AG08395 (cell line): ENCODE results near the gene AEBP2.
"Not testable (repeated sequence)": the region's sequence is repeated elsewhere in the genome, so short reads cannot be mapped to it uniquely, and the experiment has no call there.

ENCODE experiments used
- DNase-seq: peaks from one replicate; pipeline ENCODE4 v3.0.0; 2012; ENCODE audit warnings: mixed read lengths, low spot score

AEBP2 gene

GRCh38 chr12:19421503-19422282 lies 17.6 kb upstream of the AEBP2 start:
- no peak for DNase-seq

- DNase-seq: no peak
These were observed 15.9 kb upstream of the AEBP2 start for GRCh38 chr12:19423166-19423930.

- DNase-seq: no peak
These were observed 11.0 kb upstream of the AEBP2 start for GRCh38 chr12:19428246-19428645.

- not testable (repeated sequence) for DNase-seq
These were observed 9.8 kb upstream of the AEBP2 start for GRCh38 chr12:19429491-19429890.

GRCh38 chr12:19430988-19431387 lies 8.3 kb upstream of the AEBP2 start:
- DNase-seq: no peak

- peak; percentile 63 for DNase-seq
These were observed 7.6 kb upstream of the AEBP2 start for GRCh38 chr12:19431407-19432308.

GRCh38 chr12:19432309-19433170 lies 6.8 kb upstream of the AEBP2 start:
- DNase-seq: no peak

- no peak for DNase-seq
These were observed 4.8 kb upstream of the AEBP2 start for GRCh38 chr12:19434538-19434937.

- DNase-seq: no peak
These were observed 3.3 kb upstream of the AEBP2 start for GRCh38 chr12:19435831-19436497.

- DNase-seq: no peak
These were observed 2.4 kb upstream of the AEBP2 start for GRCh38 chr12:19436931-19437330.

GRCh38 chr12:19437996-19438395 lies 1.3 kb upstream of the AEBP2 start:
- DNase-seq: no peak

- DNase-seq: peak; percentile 54
These were observed 947 bp downstream of the AEBP2 start for GRCh38 chr12:19440019-19440858.

GRCh38 chr12:19440916-19441315 lies 1.6 kb downstream of the AEBP2 start:
- no peak for DNase-seq

- no peak for DNase-seq
These were observed 4.3 kb downstream of the AEBP2 start for GRCh38 chr12:19443585-19443984.

GRCh38 chr12:19444097-19444496 lies 4.8 kb downstream of the AEBP2 start:
- no peak for DNase-seq

- DNase-seq: no peak
These were observed 8.1 kb downstream of the AEBP2 start for GRCh38 chr12:19447386-19447785.

- DNase-seq: no peak
These were observed 10.5 kb downstream of the AEBP2 start for GRCh38 chr12:19449814-19450213.

- DNase-seq: no peak
These were observed 11.1 kb downstream of the AEBP2 start for GRCh38 chr12:19450362-19450761.

GRCh38 chr12:19451196-19451595 lies 11.9 kb downstream of the AEBP2 start:
- no peak for DNase-seq

GRCh38 chr12:19453961-19454360 lies 14.7 kb downstream of the AEBP2 start:
- no peak for DNase-seq
